ENCODE measurements around the gene TMEM147.

DNA sequence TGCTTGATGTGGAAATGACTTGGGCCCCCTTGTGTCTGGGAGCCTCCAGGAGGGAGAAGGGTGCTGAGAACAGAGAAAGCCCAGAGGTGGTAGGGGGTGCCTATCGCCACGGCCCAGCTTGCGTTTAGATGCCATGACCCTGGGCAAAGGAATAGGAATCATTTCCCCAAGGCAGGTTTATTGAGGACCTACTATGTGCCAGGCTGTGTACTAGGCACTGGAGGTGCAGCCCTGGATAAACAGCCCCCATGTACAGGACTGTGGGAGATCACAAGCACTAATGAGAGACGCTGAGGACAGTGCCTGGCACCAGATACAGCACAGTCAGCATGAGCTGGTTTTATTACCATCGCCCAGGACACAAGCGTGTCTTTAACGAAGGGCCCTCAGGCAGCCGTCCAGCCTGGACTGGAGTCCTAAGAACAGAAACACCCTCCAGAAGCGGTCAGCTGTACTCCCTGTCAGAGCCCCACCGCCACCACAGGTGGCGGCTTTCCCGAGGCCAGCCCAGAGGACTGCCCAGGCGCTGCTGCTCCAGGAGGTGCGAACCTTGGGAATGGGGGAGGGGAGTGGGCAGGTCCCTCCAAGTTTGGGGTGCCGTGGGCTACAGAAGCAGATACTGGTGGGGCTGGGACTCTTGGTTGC is 4.6 kb downstream of the TMEM147 start:
- TF ChIP-seq, protein P1, sequence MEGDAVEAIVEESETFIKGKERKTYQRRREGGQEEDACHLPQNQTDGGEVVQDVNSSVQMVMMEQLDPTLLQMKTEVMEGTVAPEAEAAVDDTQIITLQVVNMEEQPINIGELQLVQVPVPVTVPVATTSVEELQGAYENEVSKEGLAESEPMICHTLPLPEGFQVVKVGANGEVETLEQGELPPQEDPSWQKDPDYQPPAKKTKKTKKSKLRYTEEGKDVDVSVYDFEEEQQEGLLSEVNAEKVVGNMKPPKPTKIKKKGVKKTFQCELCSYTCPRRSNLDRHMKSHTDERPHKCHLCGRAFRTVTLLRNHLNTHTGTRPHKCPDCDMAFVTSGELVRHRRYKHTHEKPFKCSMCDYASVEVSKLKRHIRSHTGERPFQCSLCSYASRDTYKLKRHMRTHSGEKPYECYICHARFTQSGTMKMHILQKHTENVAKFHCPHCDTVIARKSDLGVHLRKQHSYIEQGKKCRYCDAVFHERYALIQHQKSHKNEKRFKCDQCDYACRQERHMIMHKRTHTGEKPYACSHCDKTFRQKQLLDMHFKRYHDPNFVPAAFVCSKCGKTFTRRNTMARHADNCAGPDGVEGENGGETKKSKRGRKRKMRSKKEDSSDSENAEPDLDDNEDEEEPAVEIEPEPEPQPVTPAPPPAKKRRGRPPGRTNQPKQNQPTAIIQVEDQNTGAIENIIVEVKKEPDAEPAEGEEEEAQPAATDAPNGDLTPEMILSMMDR (IDR thresholded peaks at IDR 0.05; ENCODE audit: insufficient read depth, low read length, poor library complexity, severe bottlenecking), result no peak
- no peak for TF ChIP-seq EZH2phosphoT487 (conservative IDR thresholded peaks at IDR 0.05; ENCODE audit: low read length)
